Astrocyte of the cerebellum (primary cell): ENCODE data around the gene ESPN.
"Not testable (repeated sequence)": the region's sequence is repeated elsewhere in the genome, so short reads cannot be mapped to it uniquely, and the experiment has no call there.

Experiments used
- DNase-seq: peaks from one replicate; pipeline ENCODE4 v3.0.0-alpha.2; 2011; ENCODE audit warnings: low read depth
- H3K4me3 ChIP-seq: 2 replicates; pipeline ENCODE4 v1.5.1; 2011; ENCODE audit warnings: mild to moderate bottlenecking, low read depth, low read length, moderate library complexity
- CTCF ChIP-seq: IDR thresholded peaks from 2 replicates; pipeline ENCODE4 v1.5.1; 2012; ENCODE audit warnings: low read length, low read depth, moderate library complexity, mild to moderate bottlenecking; ENCODE audit errors: missing control alignments
- in situ Hi-C: cut with HindIII; loops from 2 replicates; pipeline ENCODE4 v1.10.0; 2017; ENCODE audit warnings: low sequenced_read_pairs

ESPN gene

GRCh38 chr1:6450943-6451373, 26.4 kb downstream of the ESPN start:
- TF ChIP-seq CTCF = no peak
- DNase-seq = no peak
- H3K4me3 ChIP-seq = no peak overlapping the region
- in situ Hi-C loops = no loop called here

GRCh38 chr1:6453895-6454855, 29.6 kb downstream of the ESPN start:
- H3K4me3 ChIP-seq, in situ Hi-C loops, DNase-seq: not testable (repeated sequence)

- in situ Hi-C loops = no loop called here
- TF ChIP-seq CTCF = peak; percentile 7
- DNase-seq = no peak
- no peak overlapping the region for H3K4me3 ChIP-seq
These were observed 30.5 kb downstream of the ESPN start for GRCh38 chr1:6454856-6455751.

- DNase-seq, in situ Hi-C loops, H3K4me3 ChIP-seq: not testable (repeated sequence)
These were observed 31.4 kb downstream of the ESPN start for GRCh38 chr1:6455752-6456520.

- in situ Hi-C loops = no loop called here
- no peak for DNase-seq
- no peak for TF ChIP-seq CTCF
- no peak overlapping the region for H3K4me3 ChIP-seq
These were observed 32.4 kb downstream of the ESPN start for GRCh38 chr1:6456800-6457466.

GRCh38 chr1:6459850-6460265, 35.3 kb downstream of the ESPN start:
- TF ChIP-seq CTCF = no peak
- DNase-seq = no peak
- no peak overlapping the region for H3K4me3 ChIP-seq
- in situ Hi-C loops = no loop called here
